ENCODE data around the gene PEX5L.
A peak's percentile ranks its signal among the peaks of the same experiment; 100 is the strongest.

PEX5L gene

DNA sequence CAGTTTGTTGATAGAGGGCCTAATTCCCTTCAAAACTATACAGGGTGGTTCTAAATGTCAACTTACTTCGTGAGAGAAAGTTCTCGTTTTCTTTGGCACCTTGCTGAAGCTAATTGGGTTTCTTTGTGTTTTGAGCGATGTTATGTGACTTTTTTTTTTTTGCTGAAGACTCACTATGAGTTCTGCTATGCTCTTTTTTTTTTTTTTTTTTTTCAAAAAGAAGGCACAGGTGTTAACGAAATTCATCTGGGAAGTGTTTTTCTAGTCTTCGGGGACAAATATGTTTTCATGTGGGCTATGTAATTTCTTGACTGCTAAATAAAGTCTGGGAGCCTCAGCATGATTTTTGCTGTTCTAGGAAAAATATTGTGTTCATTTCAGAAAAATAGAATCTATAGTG lies 81.5 kb downstream of the PEX5L start:
- no peak for DNase-seq

DNA sequence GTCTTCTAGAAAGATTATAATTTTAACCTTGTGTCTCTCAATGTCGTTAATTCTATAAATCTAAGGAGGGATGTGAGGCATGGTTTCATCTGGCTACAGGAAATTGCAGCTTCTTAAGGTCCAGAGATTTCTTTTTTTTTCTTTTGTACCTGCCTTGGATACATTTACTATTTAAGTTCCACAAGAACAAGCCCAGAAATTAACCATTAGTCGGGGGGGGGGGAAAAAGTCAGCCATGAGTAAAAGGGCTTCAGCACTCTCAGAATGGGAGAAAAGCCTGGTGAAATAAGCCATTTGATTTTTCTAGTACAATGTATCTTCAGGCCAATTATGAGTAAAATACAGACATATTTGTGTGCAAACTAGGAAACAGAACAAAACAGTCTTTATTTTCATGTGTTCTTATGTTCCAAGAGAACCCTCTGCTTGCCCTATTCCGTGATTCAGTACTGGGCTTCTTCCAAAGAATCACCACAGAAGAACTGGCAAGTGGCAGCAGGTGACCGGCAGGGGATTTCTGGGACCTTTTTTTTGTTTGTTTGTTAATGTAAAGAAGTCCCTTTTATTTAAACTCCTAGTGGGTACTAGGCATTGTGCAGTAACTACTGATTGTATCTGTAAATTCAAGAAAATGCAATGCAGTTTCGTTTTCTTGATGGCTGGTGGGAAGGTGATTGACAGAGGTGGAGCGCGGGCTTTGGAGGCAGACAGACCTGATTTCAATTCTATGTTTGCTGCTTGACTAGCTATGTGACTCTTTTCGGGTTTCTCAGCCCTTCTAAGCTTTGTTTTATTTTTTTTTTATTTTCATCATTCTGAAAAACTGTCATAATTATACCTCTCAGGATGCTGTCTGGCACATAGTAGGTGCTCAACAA lies 82.5 kb downstream of the PEX5L start:
- DNase-seq = no peak

DNA sequence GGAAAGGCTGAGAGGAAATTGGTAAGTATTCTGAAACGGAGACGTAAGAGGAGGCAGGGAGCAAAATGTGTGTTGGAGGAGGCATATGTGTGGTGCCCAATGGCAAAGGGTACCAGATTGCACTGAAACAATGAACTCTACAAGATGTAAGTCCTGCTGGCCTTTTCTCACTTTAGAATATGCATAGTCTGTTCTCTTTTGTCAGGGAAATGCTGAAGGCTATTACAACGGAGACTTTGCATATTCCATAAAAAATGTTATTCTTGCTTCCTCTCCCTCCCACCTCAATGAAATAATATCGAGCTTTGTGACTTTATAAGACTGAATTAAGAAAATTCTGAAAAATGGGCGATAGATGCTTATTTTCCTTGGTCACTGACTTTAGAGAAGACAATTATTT lies 85.9 kb downstream of the PEX5L start:
- DNase-seq = no peak

DNA sequence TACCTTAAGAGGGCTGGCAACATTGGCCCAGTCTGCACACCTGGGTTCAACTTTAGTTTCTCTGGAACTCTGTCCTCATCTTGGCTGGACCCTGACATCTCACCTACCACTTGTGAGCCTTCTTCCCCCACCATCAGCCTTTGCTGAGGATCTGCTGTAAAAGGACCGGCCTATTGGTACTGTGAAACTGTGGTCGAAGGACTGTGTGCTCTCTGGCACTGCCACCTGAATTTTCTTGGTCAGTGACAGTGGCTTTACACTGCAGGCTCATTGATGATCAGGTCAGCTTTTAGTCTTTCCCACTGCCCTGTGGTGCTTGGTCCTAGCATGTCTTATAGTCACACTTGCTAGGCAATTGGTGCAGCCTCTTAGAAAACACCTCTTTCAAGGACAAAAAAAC lies 86.9 kb downstream of the PEX5L start:
- DNase-seq = no peak

- DNase-seq = no peak
Measured at GRCh38 chr3:179949412-179949811, 87.3 kb downstream of the PEX5L start.

DNA sequence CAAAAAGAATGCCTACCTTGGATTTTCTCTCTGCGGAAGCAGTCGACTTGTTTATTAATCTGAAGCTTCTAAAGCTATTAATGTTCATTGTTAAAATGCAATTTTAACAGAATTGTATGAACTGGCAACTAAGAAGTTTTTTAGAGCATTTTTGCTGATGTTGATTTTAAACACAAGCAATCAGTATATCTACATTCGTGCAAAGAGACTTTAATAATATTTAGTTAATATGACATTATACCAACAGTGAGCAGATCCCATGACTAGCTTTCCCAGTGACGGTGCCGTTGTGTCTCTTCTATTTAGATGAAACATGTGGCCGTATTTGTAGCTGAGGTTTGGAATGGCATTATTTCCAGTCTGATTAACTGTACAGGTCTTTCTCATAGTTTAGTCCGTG lies 88.0 kb downstream of the PEX5L start:
- DNase-seq = no peak

GRCh38 chr3:179945569-179945968 lies 91.2 kb downstream of the PEX5L start:
- no peak for DNase-seq

- no peak for DNase-seq
Measured at GRCh38 chr3:179943117-179943880, 93.4 kb downstream of the PEX5L start.

- DNase-seq = no peak
Measured at GRCh38 chr3:179942553-179943075, 94.1 kb downstream of the PEX5L start.

GRCh38 chr3:179935710-179936109 lies 101.0 kb downstream of the PEX5L start:
- DNase-seq = no peak

DNA sequence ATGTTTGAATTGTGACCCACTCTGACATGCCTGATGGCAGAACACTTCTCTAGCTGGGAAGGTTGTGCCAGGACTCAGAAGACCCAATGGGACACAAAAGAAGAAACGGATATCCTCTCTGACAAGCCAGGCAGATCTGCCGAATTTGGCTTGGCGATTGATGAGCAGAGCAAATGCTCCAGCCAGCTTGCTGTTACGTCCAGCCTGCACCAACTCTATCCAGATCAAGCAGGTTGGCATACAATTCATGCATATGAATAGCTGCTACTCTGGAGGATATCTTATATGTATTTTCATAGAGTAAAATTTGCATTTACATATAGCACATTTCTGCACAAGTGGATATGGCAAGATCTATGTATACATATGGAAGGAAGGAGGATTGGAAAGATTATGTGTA lies 102.8 kb downstream of the PEX5L start:
- no peak for DNase-seq

- DNase-seq = no peak
Measured at GRCh38 chr3:179933080-179933479, 103.7 kb downstream of the PEX5L start.

DNA sequence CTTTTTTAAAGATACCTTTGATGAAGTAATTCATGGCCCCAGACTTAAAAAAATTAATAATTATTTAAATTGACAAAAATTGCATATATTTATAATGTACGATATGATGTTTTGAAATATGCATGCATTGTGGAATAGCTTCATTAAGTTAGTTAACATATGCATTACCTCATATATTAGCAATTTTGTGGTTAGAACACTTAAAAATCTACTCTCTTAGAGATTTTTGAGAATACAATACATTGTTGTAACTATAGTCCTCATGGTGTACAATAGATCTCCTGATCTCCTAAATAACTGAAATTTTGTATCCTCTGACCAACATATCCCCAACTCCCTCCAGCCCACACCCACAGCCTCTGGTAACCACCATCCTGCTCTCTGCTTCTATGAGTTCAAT lies 104.1 kb downstream of the PEX5L start:
- DNase-seq = no peak

DNA sequence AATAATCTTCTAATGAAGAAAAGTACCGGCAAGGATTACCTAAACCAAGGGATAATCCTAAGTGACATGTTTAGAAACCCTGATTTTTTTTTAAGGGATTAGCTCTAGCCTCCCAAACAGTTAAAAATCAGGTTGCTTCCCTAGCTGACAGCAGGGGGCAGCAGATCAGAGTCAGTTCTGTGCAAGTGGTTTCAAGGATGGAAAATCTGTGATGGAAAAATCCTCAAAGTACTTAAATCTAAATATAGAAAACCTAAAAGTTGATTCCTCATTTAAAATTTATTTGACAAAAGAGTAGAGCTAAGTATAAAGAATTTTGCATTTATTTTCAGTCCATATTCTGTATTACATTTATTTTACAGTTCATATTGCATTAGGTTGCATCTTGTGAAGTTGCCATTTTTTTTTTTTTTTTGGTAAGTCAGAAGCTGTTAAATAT lies 107.6 kb downstream of the PEX5L start:
- peak; percentile 30 for DNase-seq

GRCh38 chr3:179927191-179927590 lies 109.5 kb downstream of the PEX5L start:
- no peak for DNase-seq

DNA sequence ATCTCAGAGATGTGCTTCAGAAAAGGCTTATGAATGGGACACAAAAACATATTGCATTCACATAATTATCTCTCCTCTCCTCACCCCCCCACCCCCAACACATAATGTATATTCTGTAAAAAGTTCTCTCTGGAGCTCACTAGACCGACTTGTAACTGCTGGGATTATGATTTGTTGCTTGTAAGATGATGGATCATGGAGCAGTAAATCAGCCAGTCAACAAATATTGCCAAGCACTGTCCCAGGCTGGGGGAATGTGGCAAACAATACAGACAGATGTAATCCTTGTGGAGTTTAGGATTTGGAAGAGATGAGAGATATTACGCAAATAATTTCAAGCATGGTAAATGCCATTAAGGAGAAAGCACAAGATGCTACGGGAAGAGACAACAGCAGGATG lies 114.8 kb downstream of the PEX5L start:
- DNase-seq = no peak

- no peak for DNase-seq
Measured at GRCh38 chr3:179921500-179921899, 115.2 kb downstream of the PEX5L start.

- DNase-seq = no peak
Measured at GRCh38 chr3:179907784-179908482, 128.8 kb downstream of the PEX5L start.

DNA sequence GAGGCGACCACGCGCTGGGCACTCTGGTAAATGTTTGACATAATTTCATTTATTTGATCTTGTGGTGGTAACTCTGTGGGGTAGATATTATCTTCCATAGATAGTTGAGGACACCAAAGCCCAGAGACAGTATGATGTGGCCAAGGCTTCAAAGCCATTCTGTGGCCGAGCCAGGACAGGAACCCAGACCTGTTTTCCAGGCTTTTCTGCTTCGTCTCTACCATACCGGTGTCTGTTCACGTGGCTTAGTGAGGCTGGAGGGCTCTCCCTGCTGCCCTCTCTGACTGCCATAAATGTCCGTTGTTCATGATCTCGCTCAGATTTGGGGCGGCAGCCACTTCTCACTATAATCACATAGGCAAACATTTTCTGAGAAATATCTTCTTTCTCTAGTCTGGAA lies 134.7 kb downstream of the PEX5L start:
- no peak for DNase-seq

DNA sequence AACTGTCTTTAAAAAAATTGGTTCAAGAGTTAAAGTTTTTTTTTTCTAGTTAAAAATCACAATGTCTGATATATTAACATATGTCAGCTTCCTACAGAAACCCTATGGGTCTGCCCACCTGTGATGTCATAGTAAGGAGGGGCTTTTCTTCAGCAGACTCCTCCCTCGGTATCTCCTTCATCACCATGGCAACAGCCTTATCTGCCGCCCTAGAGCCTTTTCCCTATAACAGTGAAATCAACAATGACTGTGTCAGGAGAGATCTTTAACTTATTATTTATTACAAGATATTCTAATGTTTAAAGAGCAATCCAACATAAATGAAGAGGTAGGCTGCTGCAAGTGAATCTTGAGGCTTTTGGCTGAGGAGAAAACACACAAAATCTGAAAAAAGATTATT lies 138.7 kb downstream of the PEX5L start:
- DNase-seq = no peak

DNA sequence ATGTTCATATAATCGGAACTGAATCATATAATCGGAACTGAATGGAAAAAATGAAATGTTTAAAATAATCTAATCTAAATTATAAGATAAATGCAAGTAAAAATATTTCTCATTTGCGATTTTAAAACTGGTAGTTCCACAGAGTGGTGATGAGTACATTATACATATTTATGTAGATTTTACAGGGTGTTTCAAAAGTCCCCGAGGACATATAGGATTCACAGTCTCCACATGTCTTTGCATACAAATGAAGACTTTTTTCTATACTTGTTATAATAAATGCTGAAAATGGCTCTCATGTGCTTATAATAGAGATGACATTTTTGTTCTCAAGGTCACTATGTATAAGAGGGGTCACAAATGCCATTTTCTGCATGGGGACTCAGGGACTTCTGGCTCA lies 139.5 kb downstream of the PEX5L start:
- DNase-seq = no peak

GRCh38 chr3:179896507-179896906 lies 140.2 kb downstream of the PEX5L start:
- DNase-seq = no peak

GRCh38 chr3:179895330-179895729 lies 141.4 kb downstream of the PEX5L start:
- no peak for DNase-seq

Measured in stimulated activated CD4-positive, alpha-beta T cell treated with anti-CD3 and anti-CD28 coated beads, Interleukin-1b, Interleukin-23, amount 100 ng/mL, for 48 hours (primary cell).